Ovary (tissue), 9 donors: ENCODE results near the gene MYBPC3. TPM values are rescaled to one million over a fixed set of nuclear protein-coding genes. Genes with fewer than 3 reads are reported as not detected.

ENCODE experiments used
- DNase-seq, 5 donors: peaks; one replicate each; pipeline ENCODE4 v3.0.0-alpha.2; 2019 to 2020
- H3K27ac ChIP-seq, 2 donors: fragments of 200-600 bp; one replicate each; pipeline versions ENCODE4 v1.5.1 to v1.8.0; 2019 to 2022
- H3K27me3 ChIP-seq: fragments of 200-600 bp; one replicate; pipeline ENCODE4 v1.8.0; 2022
- H3K36me3 ChIP-seq: fragments of 200-600 bp; sonication (generic); one replicate; pipeline ENCODE4 v1.5.1; 2019
- H3K4me1 ChIP-seq: one replicate; pipeline ENCODE4 v1.8.1; 2013; ENCODE audit warnings: mild to moderate bottlenecking, moderate library complexity; ENCODE audit not compliant: insufficient read depth
- H3K4me3 ChIP-seq: fragments of 200-600 bp; sonication (generic); one replicate; pipeline ENCODE4 v1.5.1; 2017
- H3K9me3 ChIP-seq, 2 donors: fragments of 200-600 bp in 1 of 2; sonication (generic) in 1 of 2; one replicate each; pipeline versions ENCODE4 v1.5.1 to v1.8.1; 2013 to 2019; ENCODE audit warnings: mild to moderate bottlenecking in 1 of 2, moderate library complexity in 1 of 2
- EP300 ChIP-seq: sonication (generic); formaldehyde crosslinking; IDR thresholded peaks from one replicate; pipeline ENCODE4 v1.6.1; 2017; ENCODE audit warnings: antibody characterized with exemption
- POLR2A ChIP-seq: fragments of 450-650 bp; IDR thresholded peaks from one replicate; pipeline ENCODE4 v1.6.1; 2017; ENCODE audit warnings: antibody characterized with exemption, mild to moderate bottlenecking, moderate library complexity
- WGBS, 3 donors: extraction: QIAGEN DNeasy Blood & Tissue Kit in 1 of 3; methylation state at CpG; one replicate each; pipeline versions ENCODE4 v1.1.5 to v1.1.7; 2013 to 2017; 5-methylcytosine and 5-hydroxymethylcytosine counted together
- intact Hi-C, 4 donors: fragments of 100-400 bp; cut with DNase I; formaldehyde crosslinking; loops; one replicate each; pipeline versions ENCODE4 v1.11.0 to v1.15.1; 2022 to 2023
- polyA plus RNA-seq, 2 donors: library from polyadenylated mRNA; stranded (reverse); fragments of 200-250 nt in 1 of 2; fragments of 350-450 nt in 1 of 2; fragmentation: Illumina TruSeq in 1 of 2; extraction: RNeasy Lipid Tissue Mini Kit (QIAGEN cat#74804) in 1 of 2; gene quantifications; one replicate each; pipeline ENCODE4 v1.2.3, GENCODE V29; 2013 to 2014
- total RNA-seq, 7 donors: library from RNA; depleted of rRNA in 2 of 7; stranded (reverse); fragments of >200 nt in 2 of 7; fragmentation: NEBNext Ultra II Directional in 3 of 7; extraction: Animal tissue kit (Norgen Biotek cat#: 25700) in 3 of 7; gene quantifications; one replicate each; pipeline versions ENCODE4 v1.1.0 to v1.2.4, GENCODE V29; 2016 to 2023
- TF ChIP-seq, protein P1 (sequence below), 3 donors: fragments of 450-650 bp in 2 of 3; fragments of 200-600 bp in 1 of 3; IDR thresholded peaks; one replicate each; pipeline versions ENCODE4 v1.5.1 to v1.8.0; 2016 to 2022; ENCODE audit warnings: antibody characterized with exemption in 3 of 3, mild to moderate bottlenecking in 1 of 3
- donor health status: DM: no; HTN: no; CAD: no; lungs with moderate emphysema.
- donor health status: DM: no; HTN: no; CAD: no.
- donor health status: Bipolar disorder and iron deficiency.
- donor health status: DM: yes; HTN: yes; CAD: no.
- donor health status: DM: no; HTN: no; CAD: no.
- donor health status: DM: yes; HTN: yes; CAD: no.

Gene MYBPC3
- total and polyA plus RNA-seq, 9 donors, result 0.05 to 0.40 (median 0.22) TPM; not detected in 4

DNA sequence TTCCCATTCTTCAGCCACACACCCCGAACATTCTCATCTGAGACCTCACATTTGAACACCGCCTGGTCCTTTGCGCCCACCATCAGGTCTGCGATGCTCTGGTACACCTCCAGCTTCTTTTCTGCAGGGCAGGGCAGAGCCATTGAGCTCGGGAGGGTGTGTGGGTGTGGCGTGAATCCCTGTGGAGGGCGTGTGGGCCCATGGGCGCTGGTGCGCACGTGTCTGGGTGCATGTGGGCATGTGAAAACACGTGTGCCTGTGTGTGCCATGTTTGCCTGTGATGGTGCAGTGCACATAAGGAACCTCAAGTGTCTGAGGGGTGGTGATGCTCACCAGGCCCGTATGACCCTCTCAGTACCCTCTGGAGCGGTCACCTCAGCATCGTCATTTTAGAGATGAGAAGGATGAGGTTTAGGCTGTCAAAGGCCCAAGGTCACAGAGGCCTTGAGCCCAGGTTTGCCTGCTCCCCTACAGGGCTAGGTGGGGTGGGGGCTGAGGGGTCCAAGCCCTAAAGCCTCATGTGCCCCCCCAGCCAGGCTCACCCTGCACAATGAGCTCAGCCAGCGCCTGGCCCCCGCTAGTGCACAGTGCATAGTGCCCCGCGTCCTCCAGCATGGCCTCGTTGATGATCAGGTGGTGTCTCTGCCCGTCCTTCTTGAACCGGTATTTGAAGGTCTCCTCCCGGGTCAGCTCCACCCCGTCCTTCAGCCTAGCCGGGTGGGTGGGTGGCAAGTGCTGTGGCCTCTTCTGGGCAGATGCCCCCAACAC is 10.3 kb downstream of the MYBPC3 start:
- H3K4me3 ChIP-seq, result no peak overlapping the region
- H3K9me3 ChIP-seq, result no peaks in the 10 kb centered on the region
- H3K36me3 ChIP-seq, result no peaks in the 10 kb centered on the region
- intact Hi-C loops, result no loop called here
- no peaks in the 10 kb centered on the region for H3K27me3 ChIP-seq
- H3K27ac ChIP-seq, result no peak overlapping the region
- no peaks in the 10 kb centered on the region for H3K4me1 ChIP-seq
- TF ChIP-seq POLR2A (no peak), EP300 (no peak)
- TF ChIP-seq, protein P1, sequence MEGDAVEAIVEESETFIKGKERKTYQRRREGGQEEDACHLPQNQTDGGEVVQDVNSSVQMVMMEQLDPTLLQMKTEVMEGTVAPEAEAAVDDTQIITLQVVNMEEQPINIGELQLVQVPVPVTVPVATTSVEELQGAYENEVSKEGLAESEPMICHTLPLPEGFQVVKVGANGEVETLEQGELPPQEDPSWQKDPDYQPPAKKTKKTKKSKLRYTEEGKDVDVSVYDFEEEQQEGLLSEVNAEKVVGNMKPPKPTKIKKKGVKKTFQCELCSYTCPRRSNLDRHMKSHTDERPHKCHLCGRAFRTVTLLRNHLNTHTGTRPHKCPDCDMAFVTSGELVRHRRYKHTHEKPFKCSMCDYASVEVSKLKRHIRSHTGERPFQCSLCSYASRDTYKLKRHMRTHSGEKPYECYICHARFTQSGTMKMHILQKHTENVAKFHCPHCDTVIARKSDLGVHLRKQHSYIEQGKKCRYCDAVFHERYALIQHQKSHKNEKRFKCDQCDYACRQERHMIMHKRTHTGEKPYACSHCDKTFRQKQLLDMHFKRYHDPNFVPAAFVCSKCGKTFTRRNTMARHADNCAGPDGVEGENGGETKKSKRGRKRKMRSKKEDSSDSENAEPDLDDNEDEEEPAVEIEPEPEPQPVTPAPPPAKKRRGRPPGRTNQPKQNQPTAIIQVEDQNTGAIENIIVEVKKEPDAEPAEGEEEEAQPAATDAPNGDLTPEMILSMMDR (IDR thresholded peaks at IDR 0.05), result no peak
- 84 to 89% (median 85%) methylated on average over 24 of the region's 24 CpGs for WGBS, 3 donors
- no peak for DNase-seq

DNA sequence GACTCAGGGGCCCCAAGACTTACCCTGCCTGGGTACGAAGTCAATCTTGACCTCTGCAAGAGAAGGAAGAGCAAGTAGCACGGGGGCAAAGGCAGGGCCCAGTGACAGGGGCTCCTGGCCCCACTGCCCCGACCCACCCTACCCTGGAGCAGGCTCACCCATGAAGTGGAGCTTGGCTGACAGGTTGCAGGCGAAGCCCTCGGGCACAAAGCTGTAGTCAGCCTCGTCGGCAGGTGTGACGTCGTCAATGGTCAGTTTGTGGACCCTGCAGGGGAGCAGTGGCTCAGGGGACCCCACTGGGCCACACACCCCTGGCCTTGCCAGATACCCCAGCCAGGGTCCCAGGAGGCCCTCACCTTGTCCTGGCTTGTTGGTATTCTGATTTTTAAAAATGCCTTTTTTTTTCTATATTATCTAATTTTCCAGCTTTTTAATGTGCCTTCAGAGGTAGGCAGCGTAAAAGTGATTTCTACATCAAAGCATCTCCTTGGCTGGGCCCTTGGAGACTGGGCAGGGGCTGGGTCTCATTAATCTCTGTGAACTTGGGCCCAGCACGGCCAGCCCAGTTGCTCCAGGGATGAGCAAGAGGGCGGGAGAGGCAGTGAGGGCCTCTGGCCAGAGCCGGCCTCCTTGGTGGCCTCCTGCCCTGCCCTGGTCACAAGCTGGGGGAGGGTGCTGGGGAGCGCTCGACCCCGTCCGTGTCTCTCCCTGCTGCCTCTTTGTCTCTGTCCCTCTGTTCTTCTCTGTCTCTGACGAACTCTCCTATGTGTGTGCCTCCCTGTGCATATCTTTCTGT is 11.3 kb downstream of the MYBPC3 start:
- H3K4me3 ChIP-seq, result no peak overlapping the region
- H3K9me3 ChIP-seq, result no peaks in the 10 kb centered on the region
- no peaks in the 10 kb centered on the region for H3K4me1 ChIP-seq
- no peak overlapping the region for H3K27ac ChIP-seq
- TF ChIP-seq, protein P1 (IDR thresholded peaks at IDR 0.05), result no peak
- TF ChIP-seq EP300, result no peak
- no peak for TF ChIP-seq POLR2A
- DNase-seq, result no peak
- intact Hi-C loops, result no loop called here
- H3K36me3 ChIP-seq, result no peaks in the 10 kb centered on the region
- H3K27me3 ChIP-seq, result no peaks in the 10 kb centered on the region
- 60 to 63% (median 62%) methylated on average over 17 to 18 of the region's 18 CpGs for WGBS, 3 donors

DNA sequence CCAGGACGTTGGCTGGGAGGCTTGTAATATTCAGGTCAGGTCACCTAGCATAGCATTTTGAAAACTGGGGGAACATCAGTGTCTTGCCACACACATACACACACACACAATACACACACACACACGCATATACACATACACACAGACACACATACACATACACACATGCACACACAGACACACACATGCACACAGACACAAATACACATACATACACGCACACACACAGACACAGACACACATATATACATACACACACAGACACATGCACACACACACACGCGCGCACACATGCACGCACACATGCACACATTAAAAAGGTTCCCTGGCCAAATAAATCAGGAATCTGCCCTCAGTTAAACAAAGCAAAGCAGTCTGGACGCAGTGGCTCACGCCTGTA is 12.5 kb downstream of the MYBPC3 start:
- intact Hi-C loops, result no loop called here
- no peak overlapping the region for H3K27ac ChIP-seq
- no peaks in the 10 kb centered on the region for H3K4me1 ChIP-seq
- no peaks in the 10 kb centered on the region for H3K27me3 ChIP-seq
- no peak for DNase-seq
- H3K36me3 ChIP-seq, result no peaks in the 10 kb centered on the region
- H3K4me3 ChIP-seq, result no peak overlapping the region
- no peaks in the 10 kb centered on the region for H3K9me3 ChIP-seq
- TF ChIP-seq POLR2A (no peak), EP300 (no peak)
- TF ChIP-seq, protein P1 (IDR thresholded peaks at IDR 0.05), result no peak
- 77 to 89% (median 79%) methylated on average over 9 of the region's 9 CpGs for WGBS, 3 donors

DNA sequence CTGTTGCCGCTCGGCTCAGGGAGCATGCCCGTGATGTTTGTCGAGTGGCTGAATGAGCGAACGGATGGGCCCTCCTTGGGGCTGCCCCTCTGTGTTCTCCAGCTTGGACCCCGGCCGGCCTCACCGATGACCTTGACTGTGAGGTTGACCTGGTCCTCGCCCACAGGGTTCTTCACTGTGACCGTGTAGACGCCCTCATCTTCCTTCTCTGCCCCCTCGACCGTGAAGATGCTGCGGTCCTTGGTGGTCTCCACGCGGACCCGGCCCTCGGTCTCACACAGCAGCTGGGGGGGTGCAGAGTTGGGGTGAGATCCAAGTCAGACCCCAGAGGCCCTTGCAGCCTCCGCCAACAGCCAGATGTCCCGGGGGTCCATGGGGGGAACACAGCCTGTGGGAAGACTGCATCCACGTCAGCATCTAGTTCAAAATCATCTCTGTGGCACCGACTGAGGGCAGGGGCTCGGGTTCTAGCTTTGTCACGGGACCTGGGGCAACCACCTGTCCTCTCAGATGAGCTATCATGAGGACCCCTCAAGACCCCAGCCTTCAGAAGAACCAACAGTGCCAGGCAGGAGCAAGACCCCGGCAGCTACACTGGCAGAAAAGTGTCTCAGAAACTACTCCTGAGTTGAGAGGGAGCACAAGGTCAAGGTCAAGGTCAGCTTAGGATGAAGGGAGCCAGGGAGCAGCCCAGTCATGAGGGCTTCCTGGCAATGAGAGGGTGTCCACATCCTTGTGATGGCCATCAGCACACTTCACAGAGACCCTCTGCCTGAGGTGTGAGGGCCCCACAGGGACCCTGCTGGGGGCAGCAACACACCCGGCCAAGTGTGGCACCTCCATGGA is 13.9 kb downstream of the MYBPC3 start:
- Histone ChIP-seq H3K9me3 (no peaks in the 10 kb centered on the region), H3K36me3 (no peaks in the 10 kb centered on the region), H3K27ac (no peak overlapping the region), H3K27me3 (no peaks in the 10 kb centered on the region), H3K4me1 (no peaks in the 10 kb centered on the region), H3K4me3 (no peak overlapping the region)
- no peak for DNase-seq
- TF ChIP-seq POLR2A, result no peak
- TF ChIP-seq, protein P1 (IDR thresholded peaks at IDR 0.05), result no peak
- no peak for TF ChIP-seq EP300
- intact Hi-C loops, result no loop called here
- WGBS, 3 donors, result 69 to 77% (median 75%) methylated on average over 27 of the region's 27 CpGs
